GM19023 (cell line): Measurements from ENCODE around the gene ITGAE.

ENCODE experiments used
- ATAC-seq: cut with Tn5 transposase; IDR thresholded peaks from one replicate; pipeline ENCODE4 v1.9.1; 2021; ENCODE audit warnings: mild to moderate bottlenecking, moderate library complexity; ENCODE audit not compliant: unreplicated experiment

Gene ITGAE

DNA sequence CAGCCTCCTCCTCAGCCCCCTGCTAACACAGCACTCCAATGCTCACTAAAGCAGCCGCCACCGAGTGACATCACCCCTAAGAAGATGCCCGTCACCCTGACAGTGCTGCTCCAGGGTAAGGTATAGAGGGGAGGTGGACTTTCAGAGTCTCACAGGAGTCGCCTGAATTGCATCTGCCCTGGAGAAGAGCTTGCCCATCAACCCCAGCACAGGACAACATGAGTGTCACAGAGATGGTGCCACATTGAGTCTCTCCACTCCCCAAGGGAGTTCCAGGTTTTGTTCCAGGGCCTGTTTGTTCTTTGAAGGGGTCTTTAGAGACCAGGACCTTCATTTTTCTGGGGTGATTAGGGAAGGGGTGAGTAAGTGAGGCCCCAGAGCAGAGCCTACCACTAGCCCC is 102.8 kb downstream of the ITGAE start:
- no peak for ATAC-seq

GRCh38 chr17:3697103-3697476 is 103.9 kb downstream of the ITGAE start:
- ATAC-seq: no peak

GRCh38 chr17:3695723-3696411 is 105.1 kb downstream of the ITGAE start, which contains the start of gene P2RX5:
TSS of gene P2RX5 (minus strand) at chr17:3696155. CDS start at chr17:3696005, 150 bp downstream.
- ATAC-seq: no peak

- ATAC-seq: no peak
Measured at GRCh38 chr17:3695129-3695722, 105.8 kb downstream of the ITGAE start.

DNA sequence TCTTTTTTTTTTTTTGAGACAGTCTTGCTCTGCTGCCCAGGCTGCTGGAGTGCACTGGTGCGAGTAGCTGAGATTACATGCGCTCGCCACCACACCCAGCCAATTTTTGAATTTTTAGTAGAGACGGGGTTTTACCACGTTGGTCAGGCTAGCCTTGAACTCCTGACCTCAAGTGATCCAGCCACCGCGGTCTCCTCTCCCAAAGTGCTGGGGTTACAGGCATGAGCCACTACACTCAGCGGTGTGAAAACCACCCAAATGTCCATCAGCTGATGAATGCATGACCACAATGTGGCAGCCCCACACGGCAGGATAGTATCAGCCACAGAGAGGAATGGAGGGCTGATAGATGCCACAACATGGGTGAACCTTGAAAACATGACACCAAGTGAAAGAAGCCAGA is 107.2 kb downstream of the ITGAE start:
- peak; percentile 58 for ATAC-seq

DNA sequence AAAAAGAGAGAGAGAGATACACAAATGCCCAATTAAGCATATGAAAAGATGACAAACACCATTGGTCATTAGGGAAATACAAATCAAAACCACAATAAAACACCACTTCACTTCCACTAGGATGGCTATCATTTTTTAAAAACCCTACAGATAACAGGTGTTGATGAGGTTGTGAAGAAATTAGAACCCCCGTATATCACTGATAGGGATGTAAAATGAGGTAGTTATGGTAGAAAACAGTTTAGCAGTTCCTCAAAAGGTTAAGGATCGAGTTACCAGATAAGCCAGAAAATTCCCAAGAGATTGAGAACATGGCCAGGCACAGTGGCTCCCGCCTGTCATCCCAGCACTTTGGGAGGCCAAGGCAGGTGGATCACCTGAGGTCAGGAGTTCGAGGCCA is 107.8 kb downstream of the ITGAE start:
- ATAC-seq: no peak

DNA sequence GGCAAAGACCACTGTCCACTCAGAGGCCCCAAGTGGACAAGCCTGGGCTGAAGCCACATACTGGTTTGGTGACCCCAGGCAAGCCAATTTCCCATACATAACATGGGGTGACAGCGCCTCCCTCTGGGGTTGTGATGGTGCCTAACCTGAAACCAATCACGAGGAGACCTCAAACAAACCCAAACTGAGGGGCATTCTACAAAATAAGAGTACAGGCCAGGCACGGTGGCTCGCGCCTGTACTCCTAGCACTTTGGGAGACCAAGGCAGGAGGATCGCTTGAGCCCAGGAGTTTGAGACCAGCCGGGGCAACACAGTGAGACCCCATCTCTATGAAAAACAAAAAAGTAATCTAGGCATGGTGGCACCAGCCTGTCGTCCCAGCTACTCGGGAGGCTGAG is 108.6 kb downstream of the ITGAE start:
- no peak for ATAC-seq

GRCh38 chr17:3691617-3692067 is 109.3 kb downstream of the ITGAE start:
- ATAC-seq: no peak

DNA sequence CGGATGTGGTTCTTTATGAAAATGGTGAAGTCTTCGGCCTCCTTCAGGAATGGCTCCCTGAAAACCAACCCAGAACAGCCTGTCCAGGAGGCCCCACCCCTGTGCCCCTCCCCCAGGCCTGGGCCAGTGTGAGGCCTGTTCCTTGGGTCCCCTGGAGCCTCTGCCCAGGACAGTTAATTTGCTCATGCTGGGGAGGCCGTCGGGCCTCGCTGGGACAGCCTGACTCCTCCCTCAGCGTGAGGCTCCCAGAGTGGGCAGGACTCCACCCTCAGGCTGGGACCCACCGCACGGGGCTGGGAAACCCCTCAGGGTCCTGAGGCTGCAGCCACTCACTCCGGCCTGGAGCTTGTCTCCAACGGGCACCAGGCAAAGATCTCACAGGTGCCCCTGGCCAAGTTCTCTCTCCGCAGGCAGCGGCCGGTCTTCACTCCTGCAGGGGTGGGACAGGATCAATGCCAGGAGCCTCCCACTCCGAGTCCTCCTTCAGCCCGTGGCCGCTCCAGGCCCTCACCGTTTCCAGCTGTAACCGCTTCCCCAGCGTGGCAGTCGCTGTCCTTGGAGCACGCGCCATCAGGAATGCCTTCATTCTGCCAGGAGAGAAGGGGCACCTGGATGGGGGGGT is 110.8 kb downstream of the ITGAE start:
- ATAC-seq: no peak

GRCh38 chr17:3689262-3690093 is 111.5 kb downstream of the ITGAE start:
- ATAC-seq: no peak

GRCh38 chr17:3688852-3689261 is 112.1 kb downstream of the ITGAE start:
- no peak for ATAC-seq

GRCh38 chr17:3688027-3688553 is 112.9 kb downstream of the ITGAE start:
- no peak for ATAC-seq

- no peak for ATAC-seq
Measured at GRCh38 chr17:3685174-3685573, 115.8 kb downstream of the ITGAE start.

GRCh38 chr17:3683054-3683511 is 117.9 kb downstream of the ITGAE start:
- ATAC-seq: peak; percentile 55

DNA sequence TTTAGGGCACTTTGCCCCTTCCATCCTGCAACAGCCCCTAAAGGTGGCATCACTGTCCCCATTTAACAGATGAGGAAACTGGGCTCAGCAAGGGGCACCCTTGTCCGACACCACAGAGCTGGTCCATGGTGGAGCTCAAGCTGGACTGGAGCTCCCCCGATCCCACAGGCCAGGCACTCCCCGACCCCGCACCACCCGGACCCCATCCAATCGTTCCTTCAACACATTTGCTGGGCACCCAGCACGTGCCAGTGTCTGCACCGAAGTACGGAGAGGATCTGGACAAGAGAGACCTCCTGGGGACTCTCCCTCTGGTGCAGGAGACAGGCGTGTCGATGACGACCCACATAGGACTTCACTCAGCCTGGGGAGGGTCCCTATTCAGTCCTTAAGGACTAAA is 119.0 kb downstream of the ITGAE start:
- no peak for ATAC-seq

GRCh38 chr17:3681565-3681964 is 119.4 kb downstream of the ITGAE start:
- no peak for ATAC-seq

DNA sequence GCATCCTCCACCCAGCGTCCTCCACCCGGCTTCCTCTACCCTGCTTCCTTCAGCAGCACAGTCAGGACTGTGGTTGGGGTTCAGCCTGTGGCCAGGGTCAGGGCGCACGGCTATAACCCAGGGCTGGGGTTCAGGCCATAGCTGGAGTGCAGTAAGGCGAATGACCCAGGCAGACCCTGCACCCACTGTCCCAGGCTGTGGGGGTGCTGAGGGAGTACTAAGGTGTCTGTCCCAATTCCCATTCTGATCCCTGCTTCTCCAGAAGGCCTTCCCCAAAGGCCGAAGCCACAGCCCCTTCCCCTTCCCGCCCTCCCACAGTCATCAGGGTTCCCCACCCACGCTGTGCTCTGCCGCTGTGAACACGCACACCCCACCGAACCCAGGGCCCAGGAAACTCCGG is 119.9 kb downstream of the ITGAE start:
- no peak for ATAC-seq

GRCh38 chr17:3679531-3680126 is 121.4 kb downstream of the ITGAE start:
- no peak for ATAC-seq

DNA sequence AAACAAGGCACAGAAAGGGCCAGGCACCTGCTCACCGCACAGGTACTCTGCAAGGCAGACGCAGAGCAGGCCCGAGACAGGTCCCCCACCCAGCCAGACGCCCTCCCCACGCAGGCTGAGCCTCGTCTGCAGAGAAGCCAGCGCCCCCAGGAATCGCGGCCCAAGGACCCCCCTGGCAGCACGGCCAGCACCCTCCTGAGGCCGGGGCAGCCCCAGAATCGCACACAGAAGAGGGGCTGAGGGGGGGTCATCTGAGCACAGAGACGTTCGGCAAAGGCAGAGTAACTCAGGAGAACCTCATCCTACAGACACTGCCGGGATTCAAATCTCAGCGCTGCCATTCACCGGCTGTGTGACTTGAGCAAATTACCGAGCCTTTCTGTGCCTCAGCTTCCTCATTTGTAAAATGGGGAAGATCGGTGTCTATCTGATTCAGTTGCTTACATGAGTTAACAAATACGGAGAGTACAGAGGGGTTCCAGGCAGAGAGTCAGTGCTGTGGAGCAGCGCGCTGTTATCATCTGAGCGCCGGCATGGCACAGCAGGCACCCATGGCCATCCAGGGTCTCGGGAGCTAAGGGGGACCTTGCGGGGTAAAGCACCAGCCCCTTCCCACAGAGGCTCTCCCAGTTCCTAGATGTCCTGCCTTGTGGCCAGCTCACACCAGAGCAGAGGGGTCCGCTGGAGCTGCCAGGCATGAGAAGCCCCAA is 122.0 kb downstream of the ITGAE start:
- no peak for ATAC-seq
